ENCODE results near the gene TSHZ2. TPM values are rescaled to one million over a fixed set of nuclear protein-coding genes. Genes with fewer than 3 reads are reported as not detected.
"Not testable (repeated sequence)": the region's sequence is repeated elsewhere in the genome, so short reads cannot be mapped to it uniquely, and the experiment has no call there.

TSHZ2 gene
- total RNA-seq, 6 experiments from 2014 or later: not detected

DNA sequence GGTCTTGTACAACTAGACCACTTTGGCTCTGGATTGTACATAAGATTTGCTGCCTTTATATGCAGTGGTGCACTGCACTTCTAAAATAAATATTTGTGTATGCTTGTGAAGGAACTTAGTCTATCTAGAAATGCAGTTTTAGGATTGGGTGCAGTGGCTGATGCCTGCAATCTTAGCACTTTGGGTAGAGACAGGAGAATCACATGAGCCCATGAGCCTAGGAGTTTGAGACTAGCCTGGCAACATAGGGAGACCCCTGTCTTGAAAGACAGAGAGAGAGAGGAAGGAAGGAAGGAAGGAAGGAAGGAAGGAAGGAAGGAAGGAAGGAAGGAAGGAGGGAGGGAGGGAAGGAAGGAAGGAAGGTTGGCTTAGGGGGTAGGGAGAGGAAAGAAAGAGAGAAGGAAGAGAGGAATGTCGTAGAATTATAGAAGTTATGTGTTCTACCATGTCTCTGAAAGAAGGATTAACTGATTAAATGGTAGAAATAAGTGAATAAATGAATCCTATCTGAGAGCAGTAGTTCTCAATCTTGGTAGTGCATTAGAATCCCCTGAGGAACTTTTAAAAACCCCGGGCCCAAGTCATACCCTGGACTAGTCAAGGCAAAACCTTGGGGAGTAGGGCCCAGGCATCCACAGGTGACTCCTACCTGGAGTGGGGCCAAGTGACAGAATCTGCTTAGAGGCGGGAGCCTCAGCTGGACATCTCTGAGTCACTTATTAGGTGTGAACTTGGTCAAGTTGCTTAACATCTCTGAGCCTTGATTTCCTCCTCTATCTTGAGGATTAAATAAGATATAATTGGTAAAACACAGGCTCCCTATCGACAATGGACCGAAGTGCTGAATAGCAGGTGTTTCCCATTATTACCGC lies 491.2 kb downstream of the TSHZ2 start:
- H3K27me3 Mint-ChIP-seq (ENCODE audit: insufficient read depth): peaks cover 5% of the 10 kb centered on the region; the same call in 1 of the 2 replicates
- no peaks in the 10 kb centered on the region for H3K36me3 Mint-ChIP-seq (ENCODE audit: low read depth)
- H3K4me1 Mint-ChIP-seq (ENCODE audit: low read depth): no peaks in the 10 kb centered on the region
- H3K9me3 Mint-ChIP-seq: no peaks in the 10 kb centered on the region
- no peak overlapping the region for H3K4me3 Mint-ChIP-seq
- DNase-seq: no peak
- TF ChIP-seq CTCF (IDR thresholded peaks at IDR 0.05): no peak
- no peak overlapping the region for H3K27ac Mint-ChIP-seq

GRCh38 chr20:53466279-53466678 lies 494.1 kb downstream of the TSHZ2 start:
- no peaks in the 10 kb centered on the region for H3K9me3 Mint-ChIP-seq
- H3K4me1 Mint-ChIP-seq (ENCODE audit: low read depth): no peaks in the 10 kb centered on the region
- DNase-seq: no peak
- TF ChIP-seq CTCF (IDR thresholded peaks at IDR 0.05): no peak
- no peak overlapping the region for H3K27ac Mint-ChIP-seq
- H3K36me3 Mint-ChIP-seq (ENCODE audit: low read depth): no peaks in the 10 kb centered on the region
- peaks cover 5% of the 10 kb centered on the region; the same call in 1 of the 2 replicates for H3K27me3 Mint-ChIP-seq (ENCODE audit: insufficient read depth)
- H3K4me3 Mint-ChIP-seq: no peak overlapping the region

DNA sequence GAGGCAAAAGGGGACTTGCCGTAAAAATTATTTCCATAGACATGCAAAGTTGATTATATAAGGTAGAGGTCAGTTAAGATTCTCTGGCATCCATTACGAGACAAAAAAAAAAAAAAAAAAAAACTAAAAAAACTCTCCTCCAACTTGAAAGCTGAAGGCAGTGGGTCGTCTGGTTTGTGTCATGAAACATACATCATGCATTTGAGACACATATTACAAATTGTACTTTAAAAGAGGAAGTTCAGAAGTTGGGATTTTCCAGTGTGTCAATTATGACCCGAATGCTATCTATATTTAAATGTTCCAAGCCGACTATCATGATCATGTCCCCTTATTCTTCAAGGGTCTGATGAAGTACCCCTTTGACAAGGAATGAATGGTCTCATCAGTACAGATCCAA lies 496.4 kb downstream of the TSHZ2 start:
- peaks cover 5% of the 10 kb centered on the region; the same call in 1 of the 2 replicates for H3K27me3 Mint-ChIP-seq (ENCODE audit: insufficient read depth)
- H3K4me1 Mint-ChIP-seq (ENCODE audit: low read depth): no peaks in the 10 kb centered on the region
- no peak for TF ChIP-seq CTCF (IDR thresholded peaks at IDR 0.05)
- DNase-seq: no peak
- H3K4me3 Mint-ChIP-seq: no peak overlapping the region
- H3K9me3 Mint-ChIP-seq: peaks cover 6% of the 10 kb centered on the region; the same call in 1 of the 2 replicates
- no peak overlapping the region for H3K27ac Mint-ChIP-seq
- no peaks in the 10 kb centered on the region for H3K36me3 Mint-ChIP-seq (ENCODE audit: low read depth)

DNA sequence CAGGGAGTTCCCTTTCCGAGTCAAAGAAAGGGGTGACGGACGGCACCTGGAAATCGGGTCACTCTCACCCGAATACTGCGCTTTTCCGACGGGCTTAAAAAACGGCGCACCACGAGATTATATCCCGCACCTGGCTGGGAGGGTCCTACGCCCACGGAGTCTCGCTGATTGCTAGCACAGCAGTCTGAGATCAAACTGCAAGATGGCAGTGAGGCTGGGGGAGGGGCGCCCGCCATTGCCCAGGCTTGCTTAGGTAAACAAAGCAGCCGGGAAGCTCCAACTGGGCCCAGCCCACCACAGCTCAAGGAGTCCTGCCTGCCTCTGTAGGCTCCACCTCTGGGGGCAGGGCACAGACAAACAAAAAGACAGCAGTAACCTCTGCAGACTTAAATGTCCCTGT lies 500.7 kb downstream of the TSHZ2 start:
- H3K27ac Mint-ChIP-seq; H3K27me3 Mint-ChIP-seq (ENCODE audit: insufficient read depth); H3K36me3 Mint-ChIP-seq (ENCODE audit: low read depth): not testable (repeated sequence)

DNA sequence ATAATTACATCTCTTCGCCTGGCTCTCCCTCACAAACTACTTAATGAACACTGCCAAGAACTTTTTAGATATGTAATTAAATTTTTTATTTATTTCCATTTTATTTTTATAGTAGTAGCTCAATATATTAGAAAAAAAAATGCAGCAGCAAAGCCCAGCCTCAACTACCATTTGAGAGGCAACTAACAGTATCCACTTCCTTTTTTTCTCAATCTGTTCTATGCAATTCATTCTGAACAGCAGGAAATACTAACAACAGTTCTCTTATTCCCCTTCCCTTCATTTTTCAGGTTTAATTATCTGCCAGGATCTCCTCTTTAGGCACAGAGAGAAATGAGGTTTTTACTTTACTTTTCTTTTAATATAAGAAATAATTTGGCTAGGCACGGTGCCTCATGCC lies 508.8 kb downstream of the TSHZ2 start:
- H3K27me3 Mint-ChIP-seq (ENCODE audit: insufficient read depth): peaks cover 1% of the 10 kb centered on the region; the same call in 1 of the 2 replicates
- no peaks in the 10 kb centered on the region for H3K4me1 Mint-ChIP-seq (ENCODE audit: low read depth)
- H3K4me3 Mint-ChIP-seq: no peak overlapping the region
- no peaks in the 10 kb centered on the region for H3K9me3 Mint-ChIP-seq
- H3K36me3 Mint-ChIP-seq (ENCODE audit: low read depth): no peaks in the 10 kb centered on the region
- H3K27ac Mint-ChIP-seq: no peak overlapping the region
- no peak for DNase-seq
- no peak for TF ChIP-seq CTCF (IDR thresholded peaks at IDR 0.05)

More for the DNA sequence above, 500.7 kb downstream of the TSHZ2 start:
- not testable (repeated sequence) for H3K9me3 Mint-ChIP-seq; H3K4me1 Mint-ChIP-seq (ENCODE audit: low read depth); DNase-seq; H3K4me3 Mint-ChIP-seq

DNA sequence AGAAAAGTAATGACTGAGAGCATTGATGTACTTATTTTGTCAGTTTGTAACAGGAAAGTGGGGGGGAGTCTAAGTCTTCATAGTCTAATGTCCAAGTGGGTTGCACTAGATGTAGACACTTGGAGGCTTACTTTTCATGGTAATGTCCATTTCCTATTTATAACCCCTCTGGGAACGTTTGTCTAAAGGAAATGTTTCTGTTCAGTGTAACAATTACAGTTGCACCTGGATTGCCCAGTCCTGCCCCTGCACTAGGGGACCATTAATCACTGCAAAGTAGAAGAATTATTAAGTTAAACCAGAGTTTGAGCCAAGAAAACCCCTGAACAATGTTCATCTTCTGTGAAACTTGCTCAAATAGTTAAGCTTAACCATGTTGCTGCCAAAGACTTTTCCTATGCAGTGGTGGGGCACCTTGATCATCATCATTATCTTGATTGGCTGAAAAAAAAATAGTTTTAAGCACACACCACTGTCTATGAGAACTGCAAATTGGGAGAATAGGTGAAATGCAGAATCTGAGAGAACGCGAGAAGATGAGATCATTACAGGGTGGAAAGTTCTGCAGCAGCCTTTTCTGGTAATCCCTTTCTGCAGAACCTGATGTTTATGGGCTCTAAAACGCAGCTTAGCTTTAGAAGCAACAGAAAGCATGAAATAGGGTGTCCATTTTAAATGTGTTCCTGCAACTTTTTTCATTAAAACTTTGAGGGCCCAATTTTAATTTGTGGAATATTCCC lies 515.5 kb downstream of the TSHZ2 start:
- Mint-ChIP-seq H3K9me3 (no peaks in the 10 kb centered on the region), H3K27ac (no peak overlapping the region), H3K4me3 (no peak overlapping the region), H3K4me1 (ENCODE audit: low read depth) (no peaks in the 10 kb centered on the region), H3K36me3 (ENCODE audit: low read depth) (no peaks in the 10 kb centered on the region), H3K27me3 (ENCODE audit: insufficient read depth) (peaks cover 9% of the 10 kb centered on the region)
- no peak for DNase-seq
- TF ChIP-seq CTCF (IDR thresholded peaks at IDR 0.05): no peak
